Raji (cell line): Measurements from ENCODE around the gene NINJ2.

ENCODE experiments used
- POLR2A ChIP-seq: IDR thresholded peaks from 2 replicates; pipeline ENCODE4 v1.6.1; 2011; ENCODE audit warnings: low read depth, low read length, control low read depth; ENCODE audit not compliant: insufficient read depth

Gene NINJ2

GRCh38 chr12:546920-547845 lies 116.1 kb downstream of the NINJ2 start:
- no peak for TF ChIP-seq POLR2A

DNA sequence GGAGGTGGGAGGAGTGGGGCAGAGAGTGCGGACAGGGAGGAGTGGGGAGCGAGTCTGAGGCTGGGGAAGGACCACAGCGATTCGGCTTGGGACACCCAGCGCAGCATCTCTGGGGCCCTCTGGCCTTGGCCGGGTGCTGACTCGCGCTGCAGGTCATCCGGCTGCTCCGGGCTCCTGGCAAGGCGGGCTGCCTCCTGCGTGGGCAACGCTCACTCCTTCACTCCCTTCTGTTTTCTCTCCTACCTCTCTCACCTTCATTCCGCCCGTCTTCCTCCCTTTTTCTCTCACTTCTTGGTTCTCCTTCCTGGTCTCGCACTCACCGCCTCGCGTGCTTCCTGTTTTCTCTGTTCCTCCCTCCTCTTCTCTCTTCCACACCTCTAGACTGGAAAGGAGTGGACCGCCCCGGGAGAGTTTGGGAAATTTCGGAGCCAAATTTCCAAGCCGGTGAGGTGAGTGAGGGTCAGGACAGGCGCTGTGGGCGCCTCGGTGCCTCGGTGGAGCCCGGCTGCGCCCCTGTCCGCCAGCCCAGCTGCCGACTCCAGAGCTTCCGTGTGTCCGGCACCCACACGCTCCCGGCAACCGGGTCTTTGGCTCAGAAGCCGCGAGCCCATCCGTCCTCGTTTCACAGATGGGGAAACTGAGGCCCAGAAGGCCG lies 116.9 kb downstream of the NINJ2 start:
- no peak for TF ChIP-seq POLR2A

DNA sequence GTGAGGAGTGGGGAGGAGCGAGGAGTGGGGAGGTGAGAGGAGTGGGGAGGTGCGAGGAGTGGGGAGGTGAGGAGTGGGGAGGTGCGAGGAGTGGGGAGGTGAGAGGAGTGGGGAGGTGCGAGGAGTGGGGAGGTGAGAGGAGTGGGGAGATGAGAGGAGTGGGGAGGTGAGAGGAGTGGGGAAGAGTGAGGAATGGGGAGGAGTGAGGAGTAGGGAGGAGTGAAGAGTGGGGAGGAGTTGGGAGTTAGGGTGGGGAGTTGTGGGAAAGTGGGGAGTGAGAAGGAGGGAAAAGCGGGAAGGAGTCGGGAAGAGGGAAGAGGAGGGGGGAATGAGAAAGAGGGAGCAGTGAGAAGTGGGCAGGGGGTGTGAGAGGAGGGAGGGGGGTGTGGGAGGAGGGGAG lies 117.4 kb downstream of the NINJ2 start:
- no peak for TF ChIP-seq POLR2A

GRCh38 chr12:544941-545635 lies 118.2 kb downstream of the NINJ2 start:
- TF ChIP-seq POLR2A: no peak

DNA sequence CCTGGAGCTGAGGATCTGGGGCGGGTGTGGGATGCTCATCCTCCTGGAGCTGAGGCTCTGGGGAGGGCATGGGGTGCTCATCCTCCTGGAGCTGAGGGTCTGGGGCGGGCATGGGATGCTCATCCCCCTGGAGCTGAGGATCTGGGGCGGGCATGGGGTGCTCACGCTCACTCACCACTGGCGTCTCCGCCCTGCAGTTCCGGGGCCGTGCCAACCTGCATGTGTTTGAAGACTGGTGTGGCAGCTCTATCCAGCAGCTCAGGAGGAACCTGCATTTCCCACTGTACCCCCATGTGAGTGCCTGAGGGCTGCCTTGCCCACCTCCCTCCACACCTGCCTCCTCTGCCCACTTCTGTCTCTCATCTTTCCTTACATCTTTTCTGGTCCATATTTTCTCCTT lies 119.1 kb downstream of the NINJ2 start:
- no peak for TF ChIP-seq POLR2A

- no peak for TF ChIP-seq POLR2A
Measured at GRCh38 chr12:543114-543451, 120.2 kb downstream of the NINJ2 start.

- no peak for TF ChIP-seq POLR2A
Measured at GRCh38 chr12:542395-543113, 120.7 kb downstream of the NINJ2 start.

DNA sequence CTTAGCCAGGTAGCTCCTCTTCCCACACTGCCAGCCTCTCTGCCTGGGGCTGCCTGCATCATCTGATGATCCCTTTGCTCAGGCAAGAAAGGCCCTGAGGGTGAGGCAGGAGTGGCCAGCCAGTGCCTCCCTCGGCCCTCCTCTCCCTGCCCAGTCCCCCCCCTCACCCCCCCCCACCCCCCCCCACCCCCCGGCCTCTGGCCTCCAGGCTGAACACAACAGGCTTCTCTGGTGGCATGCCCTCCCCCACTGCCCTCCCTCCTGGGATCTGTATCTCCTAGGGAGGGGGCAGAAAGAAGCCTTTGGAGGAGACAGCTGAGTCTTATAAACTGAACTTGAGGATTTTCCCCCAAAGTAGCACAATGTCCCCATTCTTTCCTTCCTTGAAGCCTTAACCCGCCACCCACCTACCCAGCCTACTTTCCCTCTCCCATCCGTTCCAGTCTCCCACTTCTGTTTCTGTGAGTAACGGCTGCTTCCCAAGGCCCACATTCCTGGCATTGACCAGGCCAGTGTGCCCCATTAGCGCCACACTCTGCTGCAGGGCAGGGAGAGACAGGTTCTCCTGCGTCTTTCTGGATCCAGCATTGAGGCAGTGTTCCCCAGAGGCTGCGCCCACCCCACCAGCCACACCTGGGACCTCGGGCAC lies 121.4 kb downstream of the NINJ2 start:
- no peak for TF ChIP-seq POLR2A

- no peak for TF ChIP-seq POLR2A
Measured at GRCh38 chr12:539540-540310, 123.5 kb downstream of the NINJ2 start.

GRCh38 chr12:538731-539539 lies 124.3 kb downstream of the NINJ2 start:
- TF ChIP-seq POLR2A: no peak

GRCh38 chr12:537772-538171 lies 125.5 kb downstream of the NINJ2 start:
- no peak for TF ChIP-seq POLR2A

GRCh38 chr12:536751-537245 lies 126.4 kb downstream of the NINJ2 start:
- no peak for TF ChIP-seq POLR2A

DNA sequence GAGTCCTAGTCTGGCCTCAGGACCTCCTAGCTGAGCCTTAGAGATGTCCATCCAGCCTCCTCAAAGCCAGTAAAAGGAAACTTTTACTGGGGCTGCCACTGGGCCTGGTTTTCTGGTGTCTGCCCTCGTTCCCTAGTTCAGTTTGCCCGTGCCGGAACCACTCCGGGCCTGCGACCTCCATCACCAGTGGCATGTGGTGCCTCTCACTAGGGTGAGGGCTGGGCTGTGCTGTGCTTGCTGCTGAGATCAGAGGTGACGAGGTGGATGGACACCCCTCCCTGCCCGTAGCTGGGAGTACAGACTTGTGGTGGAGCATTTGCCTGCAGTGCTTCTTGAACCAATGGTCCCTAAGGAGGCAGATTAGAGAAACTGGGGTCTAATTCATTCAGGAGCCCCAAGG lies 127.8 kb downstream of the NINJ2 start:
- no peak for TF ChIP-seq POLR2A
